Measurements from ENCODE around the gene IRF6. TPM values are rescaled to one million over a fixed set of nuclear protein-coding genes. Genes with fewer than 3 reads are reported as not detected.
A peak's percentile ranks its signal among the peaks of the same experiment; 100 is the strongest.
"Not testable (repeated sequence)": the region's sequence is repeated elsewhere in the genome, so short reads cannot be mapped to it uniquely, and the experiment has no call there.

Gene IRF6
- polyA plus RNA-seq, 3 donors = 16.4 to 20.6 (median 17.6) TPM

DNA sequence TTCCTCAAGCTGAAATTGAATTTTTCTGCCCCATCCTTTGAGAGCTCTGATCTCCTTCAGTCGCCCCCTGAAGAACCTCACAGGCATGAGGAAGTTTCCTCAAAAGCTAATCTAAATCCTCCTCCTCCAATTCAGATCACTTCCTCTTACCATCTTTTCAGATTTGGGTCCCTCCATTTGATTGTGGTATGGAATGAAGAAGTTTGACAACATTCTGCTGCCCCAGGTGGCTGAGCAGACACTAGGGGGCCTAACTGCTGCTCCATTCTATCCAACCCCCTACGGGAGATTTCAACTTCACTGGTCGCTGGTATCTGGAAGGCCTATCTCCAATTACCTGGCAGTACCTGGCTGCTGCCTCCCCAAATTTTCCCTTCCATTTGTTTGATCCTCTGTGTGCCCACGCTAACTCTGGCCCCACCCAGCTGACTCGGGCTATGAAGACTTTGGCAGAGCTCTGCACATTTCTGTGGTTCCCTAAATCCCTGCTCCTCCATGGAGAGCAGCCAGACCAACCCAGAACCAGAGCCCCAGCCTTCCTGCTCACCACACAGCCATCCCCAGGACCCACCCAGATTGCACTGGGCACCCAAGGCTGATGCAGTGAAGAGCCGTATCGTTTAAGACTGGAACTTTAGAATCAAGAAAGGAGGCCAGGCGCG, 7.8 kb downstream of the IRF6 start:
- no peak for DNase-seq

DNA sequence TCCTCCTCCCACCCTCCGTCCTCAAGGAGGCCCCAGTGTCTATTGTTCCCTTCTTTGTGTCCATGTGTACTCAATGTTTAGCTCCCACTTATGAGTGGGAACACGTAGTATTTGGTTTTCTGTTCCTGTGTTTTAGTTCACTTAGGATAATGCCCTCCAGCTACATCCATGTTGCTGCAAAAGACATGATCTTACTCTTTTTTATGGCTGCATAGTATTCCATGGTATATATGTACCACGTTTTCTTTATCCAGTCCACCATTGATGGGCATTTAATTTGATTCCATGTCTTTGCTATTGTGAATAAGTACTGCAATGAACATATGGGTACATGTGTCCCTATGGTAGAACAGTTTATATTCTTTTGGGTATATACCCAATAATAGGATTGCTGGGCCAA, 12.2 kb downstream of the IRF6 start:
- DNase-seq = not testable (repeated sequence)

DNA sequence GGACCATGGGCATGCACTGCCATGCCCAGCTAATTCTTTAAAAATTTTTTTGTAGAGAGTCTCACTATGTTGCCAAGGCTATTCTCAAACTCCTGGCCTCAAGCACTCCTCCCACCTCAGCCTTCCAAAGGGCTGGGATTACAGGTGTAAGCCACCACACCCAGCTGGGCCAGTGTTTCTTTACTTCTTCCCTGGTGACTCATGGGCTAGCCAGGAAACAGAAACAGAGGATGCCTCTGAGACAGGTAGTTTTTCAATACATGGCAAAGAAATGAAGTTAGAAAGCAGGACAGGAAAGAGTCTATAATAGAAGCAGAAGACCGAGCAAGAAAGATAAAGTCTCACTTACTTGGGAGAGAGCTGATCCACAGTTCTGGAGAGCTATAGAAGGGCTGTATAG, 14.0 kb downstream of the IRF6 start:
- DNase-seq = no peak

GRCh38 chr1:209790286-209791193, 15.4 kb downstream of the IRF6 start:
- no peak for DNase-seq

DNA sequence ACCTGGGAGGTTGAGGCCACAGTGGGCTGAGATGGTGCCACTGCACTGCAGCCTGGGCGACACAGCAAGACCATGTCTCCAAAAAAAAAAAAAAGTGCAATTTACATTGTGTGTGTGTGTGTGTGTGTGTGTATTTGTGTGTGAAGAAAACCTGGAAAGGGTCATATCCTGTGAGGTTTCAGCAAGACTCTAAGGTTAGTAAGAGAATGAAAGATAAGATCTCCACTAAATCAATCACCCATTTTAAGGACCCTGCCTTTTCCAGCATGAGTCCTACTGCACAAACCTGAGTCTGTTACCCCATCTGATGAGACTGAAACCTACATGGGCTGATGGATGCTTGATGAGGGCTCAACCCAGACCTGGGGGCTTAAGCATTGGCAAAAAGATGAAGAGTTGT, 16.7 kb downstream of the IRF6 start:
- DNase-seq = no peak

DNA sequence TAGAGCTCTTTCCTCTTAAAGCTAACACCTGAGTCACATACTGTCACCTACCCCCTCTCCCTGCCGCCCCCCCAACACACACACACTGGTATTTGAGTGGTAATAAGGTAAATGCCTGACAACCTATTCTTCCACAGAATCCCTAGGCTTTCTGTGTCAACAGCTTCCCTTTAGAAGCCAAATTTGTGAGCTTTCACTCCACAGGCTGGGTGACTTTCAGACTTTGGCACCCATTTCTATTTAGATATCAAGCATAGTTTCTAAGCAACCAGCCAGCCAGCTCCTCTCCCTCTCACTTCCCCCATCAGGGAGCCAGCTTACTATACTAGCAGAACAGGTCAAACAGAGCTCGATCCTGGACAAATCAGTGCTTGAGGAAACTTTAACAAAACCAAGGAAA, 18.4 kb downstream of the IRF6 start:
- no peak for DNase-seq

DNA sequence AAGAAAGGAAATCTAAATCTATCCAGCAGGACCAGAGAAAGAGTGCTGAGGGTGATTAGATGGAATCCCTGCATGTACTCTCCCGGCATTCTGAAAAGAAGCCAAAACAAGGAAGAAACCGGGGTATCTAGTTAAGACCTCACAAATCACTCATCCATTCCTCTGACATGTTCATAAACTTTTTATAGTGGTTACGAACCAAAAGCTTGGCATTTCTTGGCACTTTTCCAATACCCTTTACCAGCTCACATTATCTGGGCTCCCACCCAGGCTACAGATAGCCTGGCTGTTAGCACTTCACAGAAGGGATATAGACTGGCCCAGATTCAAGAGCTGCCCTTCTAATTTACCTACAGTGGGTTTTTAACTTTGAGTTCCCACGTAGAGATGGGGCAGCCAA, 19.8 kb downstream of the IRF6 start:
- DNase-seq = no peak

DNA sequence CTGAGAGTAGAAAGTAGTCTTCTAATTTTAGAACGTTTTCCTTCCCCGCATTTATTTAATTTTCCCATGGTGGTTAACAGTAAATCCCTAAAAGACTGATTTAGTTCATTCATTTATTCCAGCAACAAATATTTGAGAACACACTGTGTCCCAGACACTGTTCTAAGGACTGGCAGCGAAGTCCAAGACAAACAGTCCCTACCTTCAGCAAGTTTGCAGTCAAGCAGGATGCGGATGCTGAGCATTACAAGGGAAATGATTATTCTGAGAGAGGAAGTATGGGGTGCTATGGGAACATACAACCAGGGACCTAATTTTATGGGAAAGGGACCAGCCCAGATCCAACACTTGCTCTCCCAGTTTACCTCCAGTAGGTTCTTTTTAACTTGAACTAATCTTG, 20.4 kb downstream of the IRF6 start:
- no peak for DNase-seq

DNA sequence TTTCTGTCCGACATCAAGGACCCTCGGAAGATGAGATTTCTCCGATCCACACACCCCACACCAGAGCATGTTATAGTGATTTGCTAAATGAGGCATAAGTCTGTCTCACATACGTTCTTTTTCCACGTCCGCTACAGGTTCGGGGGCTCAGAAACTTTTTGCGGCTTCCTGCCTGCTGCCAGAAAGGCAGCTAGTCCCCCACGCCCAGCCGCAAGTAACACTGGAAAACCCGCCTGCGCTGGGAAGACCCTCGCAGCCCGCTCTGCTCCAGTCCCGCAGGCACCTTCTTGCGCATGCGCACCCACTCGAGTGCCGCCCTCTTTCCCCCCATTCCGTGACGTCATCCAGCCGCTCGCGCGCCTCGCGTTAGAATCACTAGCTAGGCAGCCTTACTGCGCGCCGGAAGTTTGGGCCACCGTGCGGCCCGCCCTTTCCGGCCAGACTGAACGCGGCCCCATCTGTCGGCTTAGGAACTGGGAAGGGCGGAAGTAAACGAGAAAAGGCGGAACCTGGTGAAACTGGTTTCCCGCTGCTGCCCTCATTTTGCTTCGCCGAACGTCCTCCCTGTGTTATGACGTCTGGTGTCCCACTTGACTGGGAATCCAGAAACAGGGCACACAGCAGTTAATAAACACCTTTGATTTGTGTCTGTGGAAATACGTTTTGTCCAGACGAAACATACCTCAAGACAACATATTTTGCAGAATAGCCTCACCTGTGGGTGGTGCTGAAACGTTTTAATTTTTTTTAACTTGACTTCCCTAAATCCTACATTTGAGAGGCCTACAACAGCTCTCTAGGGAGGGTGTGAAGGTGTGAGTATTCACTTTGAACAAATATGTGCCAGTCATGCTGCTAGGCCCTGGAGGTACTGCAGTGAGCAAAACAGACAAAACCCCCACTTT, 21.4 kb downstream of the IRF6 start, which contains the start of gene C1orf74:
C1orf74 (minus strand) TSS at position 295 of the 905 bp plus-strand sequence. CDS start 925 bp downstream, outside the sequence.
- DNase-seq = peak; percentile 97

DNA sequence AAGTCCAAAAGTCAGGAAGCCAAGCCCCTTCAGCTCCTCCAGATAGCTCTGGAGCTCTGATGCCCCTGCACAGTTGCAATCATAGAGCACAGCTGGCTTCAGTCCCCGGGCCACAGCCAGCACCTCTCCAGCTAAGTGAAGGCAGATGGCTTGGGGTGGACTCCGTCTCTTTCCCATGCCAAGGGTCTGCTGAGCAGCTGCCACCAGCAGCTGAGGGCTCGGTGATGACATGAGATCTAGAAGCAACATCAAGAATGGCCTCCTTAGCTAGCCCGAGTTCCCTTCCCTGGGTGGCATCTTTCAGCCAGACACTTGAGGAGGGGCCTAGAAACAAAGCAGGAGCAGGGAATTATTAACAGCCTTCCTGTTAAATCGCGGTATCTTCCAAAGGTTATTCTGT, 22.6 kb downstream of the IRF6 start:
- no peak for DNase-seq

GRCh38 chr1:209780268-209780667, 25.7 kb downstream of the IRF6 start:
- DNase-seq = no peak

GRCh38 chr1:209778102-209778501, 27.8 kb downstream of the IRF6 start:
- DNase-seq = no peak

GRCh38 chr1:209777587-209777986, 28.4 kb downstream of the IRF6 start:
- DNase-seq = no peak

DNA sequence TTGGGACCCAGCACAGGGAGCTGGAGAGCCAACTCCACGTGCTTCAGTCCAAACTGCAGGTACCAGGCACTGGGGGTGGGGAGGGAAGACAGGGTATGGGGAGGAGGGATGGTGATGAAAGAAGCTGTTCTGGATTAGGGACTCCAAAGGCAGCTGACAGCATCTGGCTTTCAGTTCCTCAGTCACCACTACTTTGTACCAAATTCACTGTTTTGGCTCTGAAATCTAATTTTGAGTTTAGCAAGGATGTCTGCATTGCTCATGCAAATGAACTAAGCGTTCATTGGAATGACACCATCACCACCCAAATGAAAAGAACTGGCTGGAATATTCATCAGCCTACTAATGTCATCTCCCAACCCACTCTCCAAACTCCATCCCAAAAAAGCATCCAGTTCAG, 30.3 kb downstream of the IRF6 start:
- DNase-seq = no peak

- DNase-seq = no peak
Observed at GRCh38 chr1:209774592-209774991, 31.4 kb downstream of the IRF6 start.

- no peak for DNase-seq
Observed at GRCh38 chr1:209772126-209772525, 33.8 kb downstream of the IRF6 start.

- no peak for DNase-seq
Observed at GRCh38 chr1:209770636-209771415, 35.1 kb downstream of the IRF6 start.

DNA sequence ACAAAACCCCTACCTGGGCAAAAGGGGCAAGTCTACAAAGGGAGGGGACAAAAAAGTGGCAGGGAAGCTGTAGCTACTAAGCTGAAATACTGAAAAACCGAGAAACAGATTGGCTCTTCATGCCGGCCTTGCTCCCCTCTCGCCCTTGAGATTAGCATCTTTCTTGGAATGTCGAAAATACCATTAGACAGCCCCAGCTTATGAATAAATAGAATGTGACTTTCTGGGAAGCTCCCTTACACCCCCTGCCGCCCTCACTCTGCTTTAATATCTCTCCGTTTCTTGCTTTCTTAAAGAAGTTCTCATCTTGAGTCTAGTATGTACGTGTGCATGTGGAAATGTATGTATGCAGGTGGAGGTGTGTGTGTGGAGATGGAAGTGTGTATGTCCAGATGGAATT, 36.0 kb downstream of the IRF6 start:
- DNase-seq = no peak

DNA sequence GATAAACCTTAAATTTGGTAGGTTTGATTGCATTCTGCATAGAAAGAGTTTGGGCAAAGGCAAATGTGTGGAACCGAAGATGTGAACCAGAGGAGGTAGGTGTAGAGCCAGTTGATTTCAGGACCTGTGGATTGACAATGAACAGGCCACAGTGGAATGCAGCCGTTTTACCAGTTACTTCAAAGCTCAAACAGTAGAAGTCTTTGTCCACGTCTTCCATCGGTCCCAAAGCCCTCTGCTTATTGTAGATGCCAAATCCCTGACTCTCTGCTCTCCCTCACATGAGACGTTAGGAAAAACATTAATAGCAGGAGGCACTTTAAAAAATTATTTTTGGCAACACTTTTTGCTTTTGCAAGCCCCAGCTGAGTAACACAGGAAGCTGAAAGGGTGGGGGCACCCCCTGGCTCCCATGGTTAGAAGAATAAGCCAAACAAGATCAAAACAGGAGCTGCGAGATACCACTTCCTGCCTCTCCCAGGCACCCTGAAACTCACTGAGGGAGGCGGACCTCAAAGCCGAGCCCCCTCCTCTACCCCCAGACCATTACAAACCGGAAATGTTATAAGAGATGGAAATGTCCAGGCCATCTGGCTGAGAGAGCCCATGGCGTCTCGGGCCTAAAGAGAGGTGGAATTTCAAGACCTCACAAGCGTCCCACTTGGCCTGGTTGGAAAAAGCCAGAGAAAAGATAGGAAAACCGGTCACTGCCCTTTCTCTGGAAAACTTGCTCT, 36.6 kb downstream of the IRF6 start:
- no peak for DNase-seq

- no peak for DNase-seq
Observed at GRCh38 chr1:209768354-209768774, 37.6 kb downstream of the IRF6 start.

GRCh38 chr1:209767706-209768105, 38.2 kb downstream of the IRF6 start:
- no peak for DNase-seq

All from renal pelvis (tissue), 4 donors.